Measurements from ENCODE around the gene LOXL1.

DNA sequence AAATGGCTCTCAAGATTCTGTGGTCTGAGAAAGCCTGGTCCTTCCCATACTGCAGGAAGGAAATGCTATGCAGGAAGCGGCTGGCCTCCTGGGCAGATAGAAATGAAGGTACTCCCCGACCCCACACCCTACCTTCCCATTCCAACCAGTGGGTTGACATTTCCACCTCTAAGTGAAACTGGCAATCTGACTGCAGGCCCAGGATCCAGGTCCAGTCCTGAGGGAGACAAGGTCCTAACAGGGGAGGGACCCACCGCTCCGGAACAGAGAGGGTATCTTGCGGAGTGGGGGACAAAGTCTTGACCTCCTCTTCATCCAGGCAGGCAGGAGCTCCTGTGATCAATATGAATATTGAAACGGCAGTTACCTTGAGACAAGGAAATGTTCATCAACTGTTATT, 6.6 kb upstream of the LOXL1 start:
- TF ChIP-seq POLR2A (IDR thresholded peaks at IDR 0.05) = no peak
- TF ChIP-seq, protein P1, sequence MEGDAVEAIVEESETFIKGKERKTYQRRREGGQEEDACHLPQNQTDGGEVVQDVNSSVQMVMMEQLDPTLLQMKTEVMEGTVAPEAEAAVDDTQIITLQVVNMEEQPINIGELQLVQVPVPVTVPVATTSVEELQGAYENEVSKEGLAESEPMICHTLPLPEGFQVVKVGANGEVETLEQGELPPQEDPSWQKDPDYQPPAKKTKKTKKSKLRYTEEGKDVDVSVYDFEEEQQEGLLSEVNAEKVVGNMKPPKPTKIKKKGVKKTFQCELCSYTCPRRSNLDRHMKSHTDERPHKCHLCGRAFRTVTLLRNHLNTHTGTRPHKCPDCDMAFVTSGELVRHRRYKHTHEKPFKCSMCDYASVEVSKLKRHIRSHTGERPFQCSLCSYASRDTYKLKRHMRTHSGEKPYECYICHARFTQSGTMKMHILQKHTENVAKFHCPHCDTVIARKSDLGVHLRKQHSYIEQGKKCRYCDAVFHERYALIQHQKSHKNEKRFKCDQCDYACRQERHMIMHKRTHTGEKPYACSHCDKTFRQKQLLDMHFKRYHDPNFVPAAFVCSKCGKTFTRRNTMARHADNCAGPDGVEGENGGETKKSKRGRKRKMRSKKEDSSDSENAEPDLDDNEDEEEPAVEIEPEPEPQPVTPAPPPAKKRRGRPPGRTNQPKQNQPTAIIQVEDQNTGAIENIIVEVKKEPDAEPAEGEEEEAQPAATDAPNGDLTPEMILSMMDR (IDR thresholded peaks at IDR 0.05) = no peak

All from heart left ventricle (tissue), 13 donors.